SHP77 treated with DMSO at 0.1 percent for 48 hours (cell line): ENCODE measurements around the gene CNTN4.
"Not testable (repeated sequence)": the region's sequence is repeated elsewhere in the genome, so short reads cannot be mapped to it uniquely, and the experiment has no call there.

ENCODE experiments used
- DNase-seq: peaks from one replicate; lab custom pipeline; 2025; lab: John Stamatoyannopoulos, UW

The CNTN4 gene

GRCh38 chr3:2517500-2518172, 419.0 kb downstream of the CNTN4 start:
- no peak for DNase-seq

- DNase-seq, result no peak
Measured at GRCh38 chr3:2523281-2523836, 424.7 kb downstream of the CNTN4 start.

GRCh38 chr3:2525968-2526367, 427.3 kb downstream of the CNTN4 start:
- DNase-seq, result no peak

GRCh38 chr3:2526926-2527325, 428.3 kb downstream of the CNTN4 start:
- no peak for DNase-seq

- not testable (repeated sequence) for DNase-seq
Measured at GRCh38 chr3:2527328-2527727, 428.7 kb downstream of the CNTN4 start.

- DNase-seq, result not testable (repeated sequence)
Measured at GRCh38 chr3:2534767-2535166, 436.1 kb downstream of the CNTN4 start.

- DNase-seq, result no peak
Measured at GRCh38 chr3:2535206-2535605, 436.5 kb downstream of the CNTN4 start.

GRCh38 chr3:2536575-2536974, 437.9 kb downstream of the CNTN4 start:
- no peak for DNase-seq

GRCh38 chr3:2540115-2540514, 441.4 kb downstream of the CNTN4 start:
- no peak for DNase-seq

- no peak for DNase-seq
Measured at GRCh38 chr3:2543247-2543646, 444.6 kb downstream of the CNTN4 start.

GRCh38 chr3:2544212-2544611, 445.5 kb downstream of the CNTN4 start:
- DNase-seq, result no peak

GRCh38 chr3:2544718-2545117, 446.1 kb downstream of the CNTN4 start:
- no peak for DNase-seq

GRCh38 chr3:2547049-2547448, 448.4 kb downstream of the CNTN4 start:
- DNase-seq, result no peak

GRCh38 chr3:2554656-2555055, 456.0 kb downstream of the CNTN4 start:
- no peak for DNase-seq

GRCh38 chr3:2558796-2559195, 460.1 kb downstream of the CNTN4 start:
- DNase-seq, result no peak

GRCh38 chr3:2567451-2567850, 468.8 kb downstream of the CNTN4 start:
- no peak for DNase-seq

GRCh38 chr3:2568156-2568555, 469.5 kb downstream of the CNTN4 start:
- DNase-seq, result no peak

- DNase-seq, result no peak
Measured at GRCh38 chr3:2568929-2569328, 470.3 kb downstream of the CNTN4 start.

GRCh38 chr3:2577571-2577970, 478.9 kb downstream of the CNTN4 start:
- no peak for DNase-seq

- DNase-seq, result no peak
Measured at GRCh38 chr3:2578560-2578959, 479.9 kb downstream of the CNTN4 start.

GRCh38 chr3:2579206-2579605, 480.5 kb downstream of the CNTN4 start:
- DNase-seq, result peak; percentile 61

GRCh38 chr3:2583046-2583445, 484.4 kb downstream of the CNTN4 start:
- DNase-seq, result no peak

- DNase-seq, result no peak
Measured at GRCh38 chr3:2589336-2589969, 490.8 kb downstream of the CNTN4 start.

- DNase-seq, result no peak
Measured at GRCh38 chr3:2595486-2595885, 496.8 kb downstream of the CNTN4 start.
